IMR-90 (cell line): ENCODE results near the gene NELL1. TPM values are rescaled to one million over a fixed set of nuclear protein-coding genes. Genes with fewer than 3 reads are reported as not detected.

ENCODE experiments used
- ATAC-seq: fragments of 200-7000 bp; cut with Tn5 transposase; 2 replicates; pipeline ENCODE4 v1.9.1; 2020; ENCODE audit warnings: low read depth, mild to moderate bottlenecking, moderate library complexity
- BruUV-seq: library from RNA; stranded (reverse); fragments of 400-500 nt; replicated peaks from 2 replicates; lab custom pipeline; 2021; lab: Mats Ljungman, UMichigan
- CTCF ChIA-PET: fragments of 300-600 bp; formaldehyde crosslinking; extraction: SDS; loops from one replicate; lab custom pipeline; 2021; ENCODE audit warnings: antibody characterized with exemption; lab: Yijun Ruan, JAX
- POLR2A ChIA-PET: fragments of 300-600 bp; sonication (Branson Sonifier 250); formaldehyde crosslinking; loops from one replicate; lab custom pipeline; 2022; ENCODE audit warnings: antibody characterized with exemption; ENCODE audit not compliant: unreplicated experiment; lab: Charles Lee
- DNase-seq: peaks from one replicate; pipeline ENCODE4 v3.0.0; 2013
- H2AFZ ChIP-seq: replicated peaks from 2 replicates; pipeline ENCODE3; 2013; ENCODE audit warnings: low read length, mild to moderate bottlenecking; ENCODE audit not compliant: poor library complexity
- H2AK5ac ChIP-seq: 2 replicates; pipeline ENCODE4 v1.6.1; 2013; ENCODE audit warnings: low read depth, low read length, inconsistent platforms
- H2AK9ac ChIP-seq: replicated peaks from 2 replicates; pipeline ENCODE3; 2013; ENCODE audit warnings: mild to moderate bottlenecking, low read depth, low read length, moderate library complexity; ENCODE audit not compliant: poor library complexity
- H2BK120ac ChIP-seq: 2 replicates; pipeline ENCODE4 v1.6.1; 2013; ENCODE audit warnings: low read depth, low read length, inconsistent platforms
- H2BK15ac ChIP-seq: 3 replicates; pipeline ENCODE4 v1.6.1; 2013; ENCODE audit warnings: low read depth, low read length, inconsistent platforms
- H2BK20ac ChIP-seq: 2 replicates; pipeline ENCODE4 v1.6.1; 2013; ENCODE audit warnings: low read depth, mild to moderate bottlenecking, inconsistent platforms, low read length, moderate library complexity
- H2BK5ac ChIP-seq: 2 replicates; pipeline ENCODE4 v1.6.1; 2013; ENCODE audit warnings: mild to moderate bottlenecking, low read depth, low read length, inconsistent platforms; ENCODE audit not compliant: poor library complexity, severe bottlenecking
- H3K14ac ChIP-seq: replicated peaks from 2 replicates; pipeline ENCODE4 v1.6.1; 2013; ENCODE audit warnings: low read depth, low read length, inconsistent platforms
- H3K18ac ChIP-seq: 2 replicates; pipeline ENCODE4 v1.6.1; 2013; ENCODE audit warnings: low read depth, low read length, control low read depth
- H3K23ac ChIP-seq: 2 replicates; pipeline ENCODE4 v1.6.1; 2013; ENCODE audit warnings: low read depth, low read length, inconsistent platforms
- H3K27ac ChIP-seq: 2 replicates; pipeline ENCODE4 v1.5.1; 2013; ENCODE audit warnings: mild to moderate bottlenecking, control low read depth, low read length; ENCODE audit not compliant: insufficient read depth
- H3K27me3 ChIP-seq: 2 replicates; pipeline ENCODE4 v1.6.1; 2013; ENCODE audit warnings: low read length; ENCODE audit not compliant: control insufficient read depth, insufficient read depth
- H3K36me3 ChIP-seq: 2 replicates; pipeline ENCODE4 v1.6.1; 2013; ENCODE audit warnings: low read length, mixed read lengths; ENCODE audit not compliant: control insufficient read depth, insufficient read depth
- H3K4ac ChIP-seq: 2 replicates; pipeline ENCODE4 v1.6.1; 2013; ENCODE audit warnings: low read depth, low read length, inconsistent platforms
- H3K4me1 ChIP-seq: 2 replicates; pipeline ENCODE4 v1.6.1; 2013; ENCODE audit warnings: low read length, mixed read lengths; ENCODE audit not compliant: control insufficient read depth, insufficient read depth
- H3K4me2 ChIP-seq: 2 replicates; pipeline ENCODE4 v1.6.1; 2013; ENCODE audit warnings: low read depth, mild to moderate bottlenecking, control low read depth, low read length, moderate library complexity
- H3K4me3 ChIP-seq: 2 replicates; pipeline ENCODE4 v1.5.1; 2013; ENCODE audit warnings: low read depth, mild to moderate bottlenecking, control low read depth, low read length, moderate library complexity; ENCODE audit not compliant: insufficient read depth
- H3K56ac ChIP-seq: 2 replicates; pipeline ENCODE4 v1.6.1; 2013; ENCODE audit warnings: low read length, inconsistent platforms; ENCODE audit not compliant: insufficient read depth; ENCODE audit errors: extremely low read depth
- H3K79me1 ChIP-seq, 2 experiments: 2 replicates each; pipeline ENCODE4 v1.6.1; 2013; ENCODE audit warnings: low read length in 2 of 2, inconsistent platforms in 1 of 2, low read depth in 1 of 2
- H3K9ac ChIP-seq: 2 replicates; pipeline ENCODE4 v1.6.1; 2013; ENCODE audit warnings: low read depth, low read length, control low read depth
- H3K9me1 ChIP-seq: 2 replicates; pipeline ENCODE4 v1.6.1; 2013; ENCODE audit warnings: low read length, inconsistent platforms; ENCODE audit not compliant: insufficient read depth
- H3K9me3 ChIP-seq: 2 replicates; pipeline ENCODE4 v1.6.1; 2013; ENCODE audit warnings: low read length; ENCODE audit not compliant: control insufficient read depth, insufficient read depth
- H4K20me1 ChIP-seq: 2 replicates; pipeline ENCODE4 v1.6.1; 2013; ENCODE audit warnings: low read length, inconsistent platforms; ENCODE audit not compliant: insufficient read depth
- H4K5ac ChIP-seq: 2 replicates; pipeline ENCODE4 v1.6.1; 2013; ENCODE audit warnings: mild to moderate bottlenecking, low read depth, low read length, control low read depth
- H4K8ac ChIP-seq, 2 experiments: 2 replicates each; pipeline ENCODE4 v1.6.1; 2013; ENCODE audit warnings: low read depth in 2 of 2, low read length in 2 of 2, control low read depth in 1 of 2, inconsistent platforms in 1 of 2
- H4K91ac ChIP-seq: 2 replicates; pipeline ENCODE4 v1.6.1; 2013; ENCODE audit warnings: low read depth, low read length, inconsistent platforms; ENCODE audit not compliant: insufficient read depth
- BHLHE40 ChIP-seq: fragments of 150-350 bp; IDR thresholded peaks from 2 replicates; pipeline ENCODE4 v1.6.1; 2016; ENCODE audit warnings: mild to moderate bottlenecking, low read depth, low read length
- CEBPB ChIP-seq: IDR thresholded peaks from 2 replicates; pipeline ENCODE4 v1.6.1; 2012; ENCODE audit warnings: low read depth, low read length, improper control_type of control experiment
- CHD1 ChIP-seq: IDR thresholded peaks from 2 replicates; pipeline ENCODE4 v1.6.1; 2012; ENCODE audit warnings: low read depth, low read length, improper control_type of control experiment
- CTCF ChIP-seq: conservative IDR thresholded peaks from 2 replicates; pipeline ENCODE4 v1.5.1; 2012; ENCODE audit warnings: mild to moderate bottlenecking, low read depth, low read length, improper control_type of control experiment
- ELK1 ChIP-seq: fragments of 150-350 bp; IDR thresholded peaks from 2 replicates; pipeline ENCODE4 v1.6.1; 2016; ENCODE audit warnings: low read depth, mild to moderate bottlenecking, low read length, moderate library complexity, borderline replicate concordance
- FOS ChIP-seq: fragments of 150-350 bp; IDR thresholded peaks from 2 replicates; pipeline ENCODE4 v1.6.1; 2016; ENCODE audit warnings: low read depth, low read length
- MAFK ChIP-seq: IDR thresholded peaks from 2 replicates; pipeline ENCODE4 v1.6.1; 2012; ENCODE audit warnings: low read depth, low read length, improper control_type of control experiment
- MXI1 ChIP-seq: IDR thresholded peaks from 2 replicates; pipeline ENCODE4 v1.6.1; 2012; ENCODE audit warnings: low read depth, mild to moderate bottlenecking, low read length, moderate library complexity, borderline replicate concordance
- NFE2L2 ChIP-seq: fragments of 150-350 bp; IDR thresholded peaks from 2 replicates; pipeline ENCODE4 v1.6.1; 2016; ENCODE audit warnings: low read depth, mild to moderate bottlenecking, low read length
- POLR2A ChIP-seq: IDR thresholded peaks from 2 replicates; pipeline ENCODE4 v1.6.1; 2012; ENCODE audit warnings: mild to moderate bottlenecking, low read depth, low read length
- RAD21 ChIP-seq: IDR thresholded peaks from 2 replicates; pipeline ENCODE4 v1.6.1; 2012; ENCODE audit warnings: low read length, improper control_type of control experiment
- RCOR1 ChIP-seq: IDR thresholded peaks from 2 replicates; pipeline ENCODE4 v1.6.1; 2012; ENCODE audit warnings: mild to moderate bottlenecking, low read length, improper control_type of control experiment; ENCODE audit not compliant: insufficient replicate concordance
- RFX5 ChIP-seq: IDR thresholded peaks from 2 replicates; pipeline ENCODE4 v1.8.0; 2012; ENCODE audit warnings: low read depth, mild to moderate bottlenecking, low read length, moderate library complexity
- SMC3 ChIP-seq: fragments of 150-350 bp; IDR thresholded peaks from 2 replicates; pipeline ENCODE4 v1.6.1; 2016; ENCODE audit warnings: low read depth, mild to moderate bottlenecking, antibody characterized with exemption, low read length, moderate library complexity
- WGBS, 2 experiments: methylation state at CpG; one replicate each; pipeline versions ENCODE4 v1.1.5 to v1.1.7; 2013; ENCODE audit warnings: missing lambda C conversion rate in 2 of 2; ENCODE audit not compliant: insufficient read length in 1 of 2; ENCODE audit errors: extremely low coverage in 2 of 2; 5-methylcytosine and 5-hydroxymethylcytosine counted together
- dilution Hi-C: fragments of 300-500 bp; cut with HindIII; formaldehyde crosslinking; loops from one replicate; pipeline ENCODE4 v1.14.3; 2018; ENCODE audit warnings: low sequenced_read_pairs; ENCODE audit not compliant: unreplicated experiment
- in situ Hi-C: fragments of 300-500 bp; cut with MboI; formaldehyde crosslinking; loops from 3 replicates; pipeline ENCODE4 v1.14.3; 2019; ENCODE audit warnings: low sequenced_read_pairs, inconsistent platforms, mixed read lengths
- intact Hi-C: fragments of 100-400 bp; cut with micrococcal nuclease; formaldehyde crosslinking; loops from 2 replicates; pipeline ENCODE4 v1.10.0; 2022
- polyA plus RNA-seq, 3 experiments: library from polyadenylated mRNA; depleted of rRNA; stranded (reverse); fragments of >200 nt; gene quantifications; 2 replicates each; pipeline ENCODE4 v1.2.3, GENCODE V29; 2012; ENCODE audit warnings: low replicate concordance in 1 of 3
- total RNA-seq: library from RNA; depleted of rRNA; stranded (reverse); fragments of >200 nt; gene quantifications from 2 replicates; pipeline ENCODE4 v1.2.3, GENCODE V29; 2012
- TF ChIP-seq, protein P1 (sequence below): fragments of 150-350 bp; IDR thresholded peaks from 2 replicates; pipeline ENCODE4 v1.6.1; 2017; ENCODE audit warnings: mild to moderate bottlenecking, antibody characterized with exemption, low read length, low read depth

The NELL1 gene
- total and polyA plus RNA-seq, 2 of the 4 experiments (the other 2 are of a cell fraction) = not detected

DNA sequence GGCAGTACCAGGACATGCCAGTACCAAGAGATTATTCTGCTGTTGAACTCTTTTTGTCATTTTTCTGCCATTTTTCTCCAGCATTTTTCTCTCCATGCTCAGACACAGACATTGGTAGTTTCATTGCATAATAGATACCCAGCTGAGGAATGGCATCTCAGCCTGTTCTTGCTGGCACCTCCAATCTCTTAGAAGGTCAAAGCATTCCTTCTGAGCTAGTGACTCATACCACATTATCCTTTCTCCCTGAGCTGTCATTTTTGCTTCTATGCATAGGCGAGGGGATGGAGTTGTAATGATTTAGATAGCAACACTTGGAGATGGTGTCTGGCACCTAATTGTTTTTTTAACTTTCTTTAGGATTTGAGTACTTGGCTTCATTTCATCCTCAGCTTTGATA lies 321.1 kb downstream of the NELL1 start:
- Histone ChIP-seq H3K14ac (no peak overlapping the region), H3K4me2 (no peak overlapping the region), H3K4me3 (no peak overlapping the region), H4K20me1 (no peaks in the 10 kb centered on the region), H3K9me3 (peaks cover 15% of the 10 kb centered on the region), H3K9ac (no peak overlapping the region), H3K27ac (no peak overlapping the region), H2BK20ac (no peak overlapping the region), H3K36me3 (no peaks in the 10 kb centered on the region), H2BK5ac (no peak overlapping the region), H2BK120ac (no peak overlapping the region), H4K91ac (no peak overlapping the region), H2AK5ac (no peak overlapping the region), H3K23ac (no peak overlapping the region), H2BK15ac (no peak overlapping the region), H2AFZ (no peak overlapping the region), H2AK9ac (no peak overlapping the region), H3K79me1 (no peaks in the 10 kb centered on the region), H3K9me1 (no peaks in the 10 kb centered on the region), H4K5ac (no peak overlapping the region), H3K4me1 (no peaks in the 10 kb centered on the region), H3K56ac (no peak overlapping the region), H3K18ac (no peak overlapping the region), H3K4ac (no peak overlapping the region), H4K8ac (no peak overlapping the region), H3K27me3 (no peaks in the 10 kb centered on the region)
- ChIA-PET CTCF (no interaction called here), POLR2A (no interaction called here)
- ATAC-seq (no peak), DNase-seq (no peak)
- TF ChIP-seq POLR2A = no peak
- no peak for TF ChIP-seq NFE2L2
- no peak for TF ChIP-seq MAFK
- TF ChIP-seq CEBPB = no peak
- TF ChIP-seq, protein P1, sequence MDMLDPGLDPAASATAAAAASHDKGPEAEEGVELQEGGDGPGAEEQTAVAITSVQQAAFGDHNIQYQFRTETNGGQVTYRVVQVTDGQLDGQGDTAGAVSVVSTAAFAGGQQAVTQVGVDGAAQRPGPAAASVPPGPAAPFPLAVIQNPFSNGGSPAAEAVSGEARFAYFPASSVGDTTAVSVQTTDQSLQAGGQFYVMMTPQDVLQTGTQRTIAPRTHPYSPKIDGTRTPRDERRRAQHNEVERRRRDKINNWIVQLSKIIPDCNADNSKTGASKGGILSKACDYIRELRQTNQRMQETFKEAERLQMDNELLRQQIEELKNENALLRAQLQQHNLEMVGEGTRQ = no peak
- no peak for TF ChIP-seq MXI1
- TF ChIP-seq CHD1 = no peak
- no peak for TF ChIP-seq SMC3
- TF ChIP-seq FOS = no peak
- no peak for TF ChIP-seq ELK1
- no peak for TF ChIP-seq RAD21
- TF ChIP-seq RCOR1 = no peak
- TF ChIP-seq CTCF = no peak
- no peak for TF ChIP-seq BHLHE40
- TF ChIP-seq RFX5 = no peak
- dilution Hi-C loops = no loop called here
- intact Hi-C loops = no loop called here
- WGBS, 2 experiments = no CpG with 5 or more reads among the region's 1 CpG
- BruUV-seq = no TSS peak
- in situ Hi-C loops = no loop called here
